Measurements from ENCODE around the gene NELFB. TPM values are rescaled to one million over a fixed set of nuclear protein-coding genes. Genes with fewer than 3 reads are reported as not detected.

NELFB gene
- total and polyA plus RNA-seq, 9 of the 15 experiments (the other 6 are each of a cell fraction or from before 2014, with no cell fraction given): 0.24 to 84.0 (median 29.7) TPM

DNA sequence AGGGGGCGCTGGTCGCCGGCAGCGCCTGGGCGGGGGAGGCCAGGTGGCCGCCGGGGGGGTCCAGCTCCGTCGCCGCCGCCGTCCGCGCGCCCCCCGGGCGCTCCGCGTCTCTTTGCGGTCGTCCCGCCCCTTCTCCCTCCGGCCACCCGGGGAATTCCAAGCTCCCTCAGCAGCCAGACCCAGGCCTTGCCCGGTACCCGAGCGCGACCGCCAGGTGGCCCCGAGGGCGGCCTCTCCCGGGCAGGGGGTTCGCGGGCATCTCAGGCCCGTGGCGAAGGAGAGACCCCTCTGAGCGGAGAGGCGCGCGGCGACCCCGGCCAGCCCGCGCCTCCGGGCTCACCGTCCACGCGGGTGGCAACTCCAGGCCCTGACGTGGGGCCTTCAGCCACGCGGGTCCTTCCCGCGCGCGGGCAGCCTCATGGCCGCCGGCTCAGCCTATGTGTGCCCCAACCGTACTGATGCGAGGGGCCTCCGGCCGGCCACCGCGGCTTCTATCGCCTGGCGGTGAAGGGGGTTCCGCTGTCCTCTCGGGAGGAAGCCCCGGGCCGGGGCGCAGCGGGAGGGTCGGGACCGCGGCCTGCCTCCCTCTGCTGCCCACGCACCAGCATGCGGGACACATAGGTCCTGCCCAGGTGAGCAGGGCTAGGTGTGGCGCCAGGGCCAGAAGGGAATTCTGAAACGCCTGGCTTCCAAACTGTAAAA, 47.5 kb downstream of the NELFB start (continued):
- TF ChIP-seq, protein P1, sequence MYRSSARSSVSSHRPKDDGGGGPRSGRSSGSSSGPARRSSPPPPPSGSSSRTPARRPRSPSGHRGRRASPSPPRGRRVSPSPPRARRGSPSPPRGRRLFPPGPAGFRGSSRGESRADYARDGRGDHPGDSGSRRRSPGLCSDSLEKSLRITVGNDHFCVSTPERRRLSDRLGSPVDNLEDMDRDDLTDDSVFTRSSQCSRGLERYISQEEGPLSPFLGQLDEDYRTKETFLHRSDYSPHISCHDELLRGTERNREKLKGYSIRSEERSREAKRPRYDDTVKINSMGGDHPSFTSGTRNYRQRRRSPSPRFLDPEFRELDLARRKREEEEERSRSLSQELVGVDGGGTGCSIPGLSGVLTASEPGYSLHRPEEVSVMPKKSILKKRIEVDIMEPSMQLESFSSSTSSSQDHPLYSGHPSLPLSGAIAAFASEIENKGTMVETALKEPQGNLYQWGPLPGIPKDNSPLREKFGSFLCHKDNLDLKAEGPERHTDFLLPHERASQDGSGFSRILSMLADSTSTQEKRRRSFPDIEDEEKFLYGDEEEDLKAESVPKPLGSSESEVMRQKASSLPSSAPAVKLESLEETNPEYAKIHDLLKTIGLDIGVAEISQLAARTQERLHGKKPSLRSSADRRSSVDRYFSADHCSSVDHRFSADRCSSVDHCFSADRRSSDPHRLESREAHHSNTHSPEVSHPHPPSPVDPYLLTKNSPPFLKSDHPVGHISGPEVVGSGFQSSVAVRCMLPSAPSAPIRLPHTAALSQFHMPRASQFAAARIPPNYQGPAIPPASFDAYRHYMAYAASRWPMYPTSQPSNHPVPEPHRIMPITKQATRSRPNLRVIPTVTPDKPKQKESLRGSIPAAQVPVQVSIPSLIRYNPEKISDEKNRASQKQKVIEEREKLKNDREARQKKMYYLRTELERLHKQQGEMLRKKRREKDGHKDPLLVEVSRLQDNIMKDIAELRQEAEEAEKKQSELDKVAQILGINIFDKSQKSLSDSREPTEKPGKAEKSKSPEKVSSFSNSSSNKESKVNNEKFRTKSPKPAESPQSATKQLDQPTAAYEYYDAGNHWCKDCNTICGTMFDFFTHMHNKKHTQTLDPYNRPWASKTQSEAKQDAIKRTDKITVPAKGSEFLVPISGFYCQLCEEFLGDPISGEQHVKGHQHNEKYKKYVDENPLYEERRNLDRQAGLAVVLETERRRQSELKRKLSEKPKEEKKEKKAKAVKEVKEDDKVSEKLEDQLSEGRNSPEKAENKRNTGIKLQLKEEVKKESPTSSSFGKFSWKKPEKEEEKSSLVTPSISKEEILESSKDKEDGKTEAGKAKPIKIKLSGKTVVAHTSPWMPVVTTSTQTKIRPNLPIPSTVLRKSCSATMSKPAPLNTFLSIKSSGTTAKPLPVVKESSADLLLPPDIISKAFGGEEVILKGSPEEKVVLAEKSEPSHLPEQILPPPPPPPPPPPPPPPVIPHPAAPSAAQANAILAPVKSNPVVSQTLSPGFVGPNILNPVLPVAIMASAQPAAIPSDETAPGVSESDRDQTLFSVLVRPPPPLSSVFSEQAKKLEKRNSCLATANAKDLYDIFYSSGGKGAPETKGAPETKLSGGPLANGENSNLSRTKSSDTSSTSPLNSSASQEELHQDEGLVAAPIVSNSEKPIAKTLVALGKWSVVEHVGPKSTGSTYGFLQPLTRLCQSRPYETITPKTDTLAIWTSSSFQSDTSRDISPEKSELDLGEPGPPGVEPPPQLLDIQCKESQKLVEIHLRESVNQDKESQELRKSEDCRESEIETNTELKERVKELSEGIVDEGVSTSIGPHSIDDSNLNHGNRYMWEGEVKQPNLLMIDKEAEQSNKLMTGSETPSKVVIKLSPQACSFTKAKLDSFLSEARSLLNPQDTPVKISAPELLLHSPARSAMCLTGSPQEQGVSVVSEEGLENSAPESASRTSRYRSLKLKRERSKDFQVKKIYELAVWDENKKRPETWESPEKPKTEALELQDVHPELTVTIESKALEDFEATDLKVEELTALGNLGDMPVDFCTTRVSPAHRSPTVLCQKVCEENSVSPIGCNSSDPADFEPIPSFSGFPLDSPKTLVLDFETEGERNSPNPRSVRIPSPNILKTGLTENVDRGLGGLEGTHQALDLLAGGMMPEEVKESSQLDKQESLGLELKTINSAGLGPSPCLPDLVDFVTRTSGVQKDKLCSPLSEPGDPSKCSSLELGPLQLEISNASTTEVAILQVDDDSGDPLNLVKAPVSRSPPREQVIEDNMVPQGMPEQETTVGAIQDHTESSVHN (IDR thresholded peaks at IDR 0.05; ENCODE audit: borderline replicate concordance in 1 of 2, low read depth in 1 of 2): no peak
- TF ChIP-seq, protein P2, sequence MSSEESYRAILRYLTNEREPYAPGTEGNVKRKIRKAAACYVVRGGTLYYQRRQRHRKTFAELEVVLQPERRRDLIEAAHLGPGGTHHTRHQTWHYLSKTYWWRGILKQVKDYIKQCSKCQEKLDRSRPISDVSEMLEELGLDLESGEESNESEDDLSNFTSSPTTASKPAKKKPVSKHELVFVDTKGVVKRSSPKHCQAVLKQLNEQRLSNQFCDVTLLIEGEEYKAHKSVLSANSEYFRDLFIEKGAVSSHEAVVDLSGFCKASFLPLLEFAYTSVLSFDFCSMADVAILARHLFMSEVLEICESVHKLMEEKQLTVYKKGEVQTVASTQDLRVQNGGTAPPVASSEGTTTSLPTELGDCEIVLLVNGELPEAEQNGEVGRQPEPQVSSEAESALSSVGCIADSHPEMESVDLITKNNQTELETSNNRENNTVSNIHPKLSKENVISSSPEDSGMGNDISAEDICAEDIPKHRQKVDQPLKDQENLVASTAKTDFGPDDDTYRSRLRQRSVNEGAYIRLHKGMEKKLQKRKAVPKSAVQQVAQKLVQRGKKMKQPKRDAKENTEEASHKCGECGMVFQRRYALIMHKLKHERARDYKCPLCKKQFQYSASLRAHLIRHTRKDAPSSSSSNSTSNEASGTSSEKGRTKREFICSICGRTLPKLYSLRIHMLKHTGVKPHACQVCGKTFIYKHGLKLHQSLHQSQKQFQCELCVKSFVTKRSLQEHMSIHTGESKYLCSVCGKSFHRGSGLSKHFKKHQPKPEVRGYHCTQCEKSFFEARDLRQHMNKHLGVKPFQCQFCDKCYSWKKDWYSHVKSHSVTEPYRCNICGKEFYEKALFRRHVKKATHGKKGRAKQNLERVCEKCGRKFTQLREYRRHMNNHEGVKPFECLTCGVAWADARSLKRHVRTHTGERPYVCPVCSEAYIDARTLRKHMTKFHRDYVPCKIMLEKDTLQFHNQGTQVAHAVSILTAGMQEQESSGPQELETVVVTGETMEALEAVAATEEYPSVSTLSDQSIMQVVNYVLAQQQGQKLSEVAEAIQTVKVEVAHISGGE (CRISPR knock-in tag; IDR thresholded peaks at IDR 0.05): peak in 1 of 3 experiments; percentile 71; a peak in 2 of 6 replicates
- TF ChIP-seq MTA2 (IDR thresholded peaks at IDR 0.05; ENCODE audit: low read depth): no peak
- no peak for TF ChIP-seq PURB (CRISPR knock-in tag; IDR thresholded peaks at IDR 0.05; ENCODE audit: low read depth)
- no peak for TF ChIP-seq RFX7 (CRISPR knock-in tag; IDR thresholded peaks at IDR 0.05)
- 0 out of 2 replicates have a peak, but pooled peaks have one; percentile 39 for TF ChIP-seq MED1 (CRISPR knock-in tag; IDR thresholded peaks at IDR 0.05; ENCODE audit: borderline replicate concordance)
- TF ChIP-seq ZFP30 (CRISPR knock-in tag; IDR thresholded peaks at IDR 0.05; ENCODE audit: borderline replicate concordance): no peak
- TF ChIP-seq XRCC3 (IDR thresholded peaks at IDR 0.05): no peak
- TF ChIP-seq BHLHE40 (IDR thresholded peaks at IDR 0.05; ENCODE audit: low read length): peak; percentile 29; the same call in 1 of the 2 replicates
- TF ChIP-seq ZNF77 (CRISPR knock-in tag; IDR thresholded peaks at IDR 0.05): no peak
- TF ChIP-seq FOSL1 (tag; conservative IDR thresholded peaks at IDR 0.05): no peak; the same call in 1 of the 2 replicates
- no peak for TF ChIP-seq PHB (CRISPR knock-in tag; IDR thresholded peaks at IDR 0.05)
- TF ChIP-seq ZNF224 (CRISPR knock-in tag; IDR thresholded peaks at IDR 0.05): 0 out of 2 replicates have a peak, but pooled peaks have one; percentile 46
